ENCODE data around the gene SCEL.

SCEL gene

GRCh38 chr13:77600701-77601100, 65.2 kb downstream of the SCEL start:
- TF ChIP-seq, protein P1, sequence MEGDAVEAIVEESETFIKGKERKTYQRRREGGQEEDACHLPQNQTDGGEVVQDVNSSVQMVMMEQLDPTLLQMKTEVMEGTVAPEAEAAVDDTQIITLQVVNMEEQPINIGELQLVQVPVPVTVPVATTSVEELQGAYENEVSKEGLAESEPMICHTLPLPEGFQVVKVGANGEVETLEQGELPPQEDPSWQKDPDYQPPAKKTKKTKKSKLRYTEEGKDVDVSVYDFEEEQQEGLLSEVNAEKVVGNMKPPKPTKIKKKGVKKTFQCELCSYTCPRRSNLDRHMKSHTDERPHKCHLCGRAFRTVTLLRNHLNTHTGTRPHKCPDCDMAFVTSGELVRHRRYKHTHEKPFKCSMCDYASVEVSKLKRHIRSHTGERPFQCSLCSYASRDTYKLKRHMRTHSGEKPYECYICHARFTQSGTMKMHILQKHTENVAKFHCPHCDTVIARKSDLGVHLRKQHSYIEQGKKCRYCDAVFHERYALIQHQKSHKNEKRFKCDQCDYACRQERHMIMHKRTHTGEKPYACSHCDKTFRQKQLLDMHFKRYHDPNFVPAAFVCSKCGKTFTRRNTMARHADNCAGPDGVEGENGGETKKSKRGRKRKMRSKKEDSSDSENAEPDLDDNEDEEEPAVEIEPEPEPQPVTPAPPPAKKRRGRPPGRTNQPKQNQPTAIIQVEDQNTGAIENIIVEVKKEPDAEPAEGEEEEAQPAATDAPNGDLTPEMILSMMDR (IDR thresholded peaks at IDR 0.05; ENCODE audit: low read length) = no peak
- TF ChIP-seq EZH2 (IDR thresholded peaks at IDR 0.05; ENCODE audit: borderline replicate concordance, low read length) = no peak
- Histone ChIP-seq H3K9me2 (ENCODE audit: low read depth, low read length) (no peaks in the 10 kb centered on the region), H3K9ac (ENCODE audit: low read length) (no peak overlapping the region), H3K27ac (ENCODE audit: low read depth, low read length, poor library complexity, severe bottlenecking) (no peak overlapping the region), H3F3A (ENCODE audit: insufficient read depth, low read length) (no peaks in the 10 kb centered on the region), H3K4me1 (ENCODE audit: insufficient read depth, low read length, severe bottlenecking) (no peaks in the 10 kb centered on the region), H2AFZ (ENCODE audit: low read length) (no peak overlapping the region), H4K20me1 (ENCODE audit: insufficient read depth, low read length) (no peaks in the 10 kb centered on the region), H3K4me3 (ENCODE audit: low read depth, low read length, poor library complexity, severe bottlenecking) (no peak overlapping the region), H3K27me3 (ENCODE audit: insufficient read depth, low read length) (0 out of 2 replicates have a peak, but pooled peaks cover 3% of the 10 kb centered on the region), H3K36me3 (ENCODE audit: insufficient read depth, low read length) (no peaks in the 10 kb centered on the region), H3K79me2 (ENCODE audit: insufficient read depth, low read length) (no peaks in the 10 kb centered on the region), H3K9me3 (ENCODE audit: low read length) (no peaks in the 10 kb centered on the region), H3K4me2 (ENCODE audit: low read length) (no peak overlapping the region)

- Histone ChIP-seq H3K9me2 (ENCODE audit: low read depth, low read length) (no peaks in the 10 kb centered on the region; the same call in 1 of the 2 replicates), H4K20me1 (ENCODE audit: insufficient read depth, low read length) (no peaks in the 10 kb centered on the region), H3F3A (ENCODE audit: insufficient read depth, low read length) (no peaks in the 10 kb centered on the region), H3K27ac (ENCODE audit: low read depth, low read length, poor library complexity, severe bottlenecking) (no peak overlapping the region), H3K4me3 (ENCODE audit: low read depth, low read length, poor library complexity, severe bottlenecking) (no peak overlapping the region), H3K27me3 (ENCODE audit: insufficient read depth, low read length) (no peaks in the 10 kb centered on the region), H3K36me3 (ENCODE audit: insufficient read depth, low read length) (no peaks in the 10 kb centered on the region), H3K4me1 (ENCODE audit: insufficient read depth, low read length, severe bottlenecking) (no peaks in the 10 kb centered on the region), H2AFZ (ENCODE audit: low read length) (no peak overlapping the region), H3K9ac (ENCODE audit: low read length) (no peak overlapping the region), H3K79me2 (ENCODE audit: insufficient read depth, low read length) (no peaks in the 10 kb centered on the region), H3K9me3 (ENCODE audit: low read length) (no peaks in the 10 kb centered on the region), H3K4me2 (ENCODE audit: low read length) (no peak overlapping the region)
- TF ChIP-seq EZH2 (IDR thresholded peaks at IDR 0.05; ENCODE audit: borderline replicate concordance, low read length) = no peak
- TF ChIP-seq, protein P1 (IDR thresholded peaks at IDR 0.05; ENCODE audit: low read length) = no peak
Measured at GRCh38 chr13:77611068-77611467, 75.6 kb downstream of the SCEL start.

- H3K27me3 ChIP-seq (ENCODE audit: insufficient read depth, low read length) = no peaks in the 10 kb centered on the region
- no peaks in the 10 kb centered on the region for H3K4me1 ChIP-seq (ENCODE audit: insufficient read depth, low read length, severe bottlenecking)
- no peak overlapping the region for H3K27ac ChIP-seq (ENCODE audit: low read depth, low read length, poor library complexity, severe bottlenecking)
- TF ChIP-seq, protein P1 (IDR thresholded peaks at IDR 0.05; ENCODE audit: low read length) = no peak
- no peak for TF ChIP-seq EZH2 (IDR thresholded peaks at IDR 0.05; ENCODE audit: borderline replicate concordance, low read length)
- no peaks in the 10 kb centered on the region for H3F3A ChIP-seq (ENCODE audit: insufficient read depth, low read length)
- no peaks in the 10 kb centered on the region for H4K20me1 ChIP-seq (ENCODE audit: insufficient read depth, low read length)
- H3K4me3 ChIP-seq (ENCODE audit: low read depth, low read length, poor library complexity, severe bottlenecking) = no peak overlapping the region
- no peaks in the 10 kb centered on the region for H3K79me2 ChIP-seq (ENCODE audit: insufficient read depth, low read length)
- no peaks in the 10 kb centered on the region for H3K9me3 ChIP-seq (ENCODE audit: low read length)
- no peaks in the 10 kb centered on the region for H3K36me3 ChIP-seq (ENCODE audit: insufficient read depth, low read length)
- no peak overlapping the region for H3K4me2 ChIP-seq (ENCODE audit: low read length)
- H3K9ac ChIP-seq (ENCODE audit: low read length) = no peak overlapping the region
- no peak overlapping the region for H2AFZ ChIP-seq (ENCODE audit: low read length)
- no peaks in the 10 kb centered on the region; the same call in 1 of the 2 replicates for H3K9me2 ChIP-seq (ENCODE audit: low read depth, low read length)
Measured at GRCh38 chr13:77616027-77616426, 80.5 kb downstream of the SCEL start.
